ENCODE results near the gene ECE1.

- TF ChIP-seq CTCF (IDR thresholded peaks at IDR 0.05; ENCODE audit: low read length) (no peak), EZH2 (IDR thresholded peaks at IDR 0.05; ENCODE audit: borderline replicate concordance, low read length) (no peak)
Observed at GRCh38 chr1:21256776-21257175, 33.5 kb downstream of the ECE1 start.
